B cell (primary cell): ENCODE data around the gene COL5A1.

Experiments used
- EZH2 ChIP-seq: IDR thresholded peaks from 2 replicates; pipeline ENCODE4 v1.6.1; 2012; ENCODE audit warnings: borderline replicate concordance, low read depth, mild to moderate bottlenecking, moderate library complexity, low read length; ENCODE audit not compliant: insufficient read depth, poor library complexity, severe bottlenecking
- TF ChIP-seq, protein P1 (sequence below): fragments of 200-600 bp; IDR thresholded peaks from one replicate; pipeline ENCODE4 v1.8.0; 2022; ENCODE audit warnings: antibody characterized with exemption, mild to moderate bottlenecking

DNA sequence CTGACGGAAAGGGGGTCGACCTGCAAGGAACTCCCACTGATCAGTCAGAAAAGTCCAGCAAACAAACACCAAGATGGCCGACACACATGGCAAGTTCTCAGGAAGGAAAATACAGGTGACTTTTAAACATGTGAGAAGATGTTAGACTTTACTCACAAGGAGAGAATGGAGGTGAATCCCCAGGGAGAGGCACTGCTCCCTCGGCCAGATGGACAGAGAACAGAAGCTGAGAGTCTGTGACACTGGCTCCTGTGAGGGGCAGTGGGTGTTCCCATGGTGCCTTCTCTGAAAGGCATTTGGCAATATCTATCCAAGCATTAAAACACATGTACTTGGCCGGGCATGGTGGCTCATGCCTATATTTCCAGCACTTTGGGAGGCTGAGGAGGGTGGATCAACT lies 22.8 kb downstream of the COL5A1 start:
- TF ChIP-seq, protein P1, sequence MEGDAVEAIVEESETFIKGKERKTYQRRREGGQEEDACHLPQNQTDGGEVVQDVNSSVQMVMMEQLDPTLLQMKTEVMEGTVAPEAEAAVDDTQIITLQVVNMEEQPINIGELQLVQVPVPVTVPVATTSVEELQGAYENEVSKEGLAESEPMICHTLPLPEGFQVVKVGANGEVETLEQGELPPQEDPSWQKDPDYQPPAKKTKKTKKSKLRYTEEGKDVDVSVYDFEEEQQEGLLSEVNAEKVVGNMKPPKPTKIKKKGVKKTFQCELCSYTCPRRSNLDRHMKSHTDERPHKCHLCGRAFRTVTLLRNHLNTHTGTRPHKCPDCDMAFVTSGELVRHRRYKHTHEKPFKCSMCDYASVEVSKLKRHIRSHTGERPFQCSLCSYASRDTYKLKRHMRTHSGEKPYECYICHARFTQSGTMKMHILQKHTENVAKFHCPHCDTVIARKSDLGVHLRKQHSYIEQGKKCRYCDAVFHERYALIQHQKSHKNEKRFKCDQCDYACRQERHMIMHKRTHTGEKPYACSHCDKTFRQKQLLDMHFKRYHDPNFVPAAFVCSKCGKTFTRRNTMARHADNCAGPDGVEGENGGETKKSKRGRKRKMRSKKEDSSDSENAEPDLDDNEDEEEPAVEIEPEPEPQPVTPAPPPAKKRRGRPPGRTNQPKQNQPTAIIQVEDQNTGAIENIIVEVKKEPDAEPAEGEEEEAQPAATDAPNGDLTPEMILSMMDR = no peak
- no peak for TF ChIP-seq EZH2
